ENCODE measurements around the gene PSMC2.

- TF ChIP-seq, protein P1, sequence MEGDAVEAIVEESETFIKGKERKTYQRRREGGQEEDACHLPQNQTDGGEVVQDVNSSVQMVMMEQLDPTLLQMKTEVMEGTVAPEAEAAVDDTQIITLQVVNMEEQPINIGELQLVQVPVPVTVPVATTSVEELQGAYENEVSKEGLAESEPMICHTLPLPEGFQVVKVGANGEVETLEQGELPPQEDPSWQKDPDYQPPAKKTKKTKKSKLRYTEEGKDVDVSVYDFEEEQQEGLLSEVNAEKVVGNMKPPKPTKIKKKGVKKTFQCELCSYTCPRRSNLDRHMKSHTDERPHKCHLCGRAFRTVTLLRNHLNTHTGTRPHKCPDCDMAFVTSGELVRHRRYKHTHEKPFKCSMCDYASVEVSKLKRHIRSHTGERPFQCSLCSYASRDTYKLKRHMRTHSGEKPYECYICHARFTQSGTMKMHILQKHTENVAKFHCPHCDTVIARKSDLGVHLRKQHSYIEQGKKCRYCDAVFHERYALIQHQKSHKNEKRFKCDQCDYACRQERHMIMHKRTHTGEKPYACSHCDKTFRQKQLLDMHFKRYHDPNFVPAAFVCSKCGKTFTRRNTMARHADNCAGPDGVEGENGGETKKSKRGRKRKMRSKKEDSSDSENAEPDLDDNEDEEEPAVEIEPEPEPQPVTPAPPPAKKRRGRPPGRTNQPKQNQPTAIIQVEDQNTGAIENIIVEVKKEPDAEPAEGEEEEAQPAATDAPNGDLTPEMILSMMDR (IDR thresholded peaks at IDR 0.05) = no peak
- no peak for TF ChIP-seq POLR2A (IDR thresholded peaks at IDR 0.05)
These were observed 4.1 kb upstream of the PSMC2 start for GRCh38 chr7:103343332-103343731.

All from thyroid gland (tissue), 4 donors.